Ammon's horn (tissue), 1 donor: ENCODE results near the gene ASB3.
A peak's percentile ranks its signal among the peaks of the same experiment; 100 is the strongest.

Experiments used
- DNase-seq: peaks from one replicate; pipeline ENCODE4 v3.0.0-alpha.2; 2016; ENCODE audit warnings: low spot score

The ASB3 gene

DNA sequence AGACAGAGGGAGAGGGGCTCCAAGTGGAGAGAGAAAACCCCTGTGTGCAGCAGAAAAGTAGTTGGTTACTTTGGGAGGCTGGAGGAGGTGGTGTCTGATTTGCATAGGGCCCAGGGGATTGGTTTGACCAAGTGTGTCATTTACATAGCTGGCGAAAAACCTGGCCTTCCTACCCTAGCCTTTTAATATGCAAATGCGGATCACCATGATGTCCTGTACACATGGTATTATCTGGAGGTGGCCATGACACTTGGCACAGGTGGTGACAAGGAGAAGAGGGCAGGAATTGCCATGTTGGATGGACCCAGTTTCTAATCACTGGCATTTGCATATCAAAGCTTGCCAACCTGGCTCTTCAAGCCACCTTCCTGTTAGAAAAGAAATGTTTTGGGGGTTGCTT is 140.0 kb downstream of the ASB3 start:
- no peak for DNase-seq

DNA sequence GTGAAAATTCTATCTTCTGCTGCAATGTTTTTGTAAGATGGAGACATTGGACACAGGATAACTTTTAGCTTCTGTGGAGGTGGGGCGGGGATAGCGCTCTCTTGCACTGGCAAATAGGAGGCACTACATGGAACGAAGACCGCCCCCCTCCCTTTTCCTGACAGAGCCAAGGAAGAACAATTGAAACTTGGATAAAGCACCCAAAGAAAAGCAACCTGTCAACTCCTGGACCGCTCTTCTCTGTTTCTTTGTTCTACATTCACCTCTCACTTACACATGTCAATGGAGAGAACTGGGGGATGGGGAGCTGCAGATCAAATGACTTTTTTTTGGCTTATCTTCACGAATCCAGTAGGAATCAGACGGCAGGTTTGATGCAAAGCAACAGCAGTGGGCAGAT is 145.5 kb downstream of the ASB3 start:
- no peak for DNase-seq

GRCh38 chr2:53640466-53640865 is 146.3 kb downstream of the ASB3 start:
- no peak for DNase-seq

DNA sequence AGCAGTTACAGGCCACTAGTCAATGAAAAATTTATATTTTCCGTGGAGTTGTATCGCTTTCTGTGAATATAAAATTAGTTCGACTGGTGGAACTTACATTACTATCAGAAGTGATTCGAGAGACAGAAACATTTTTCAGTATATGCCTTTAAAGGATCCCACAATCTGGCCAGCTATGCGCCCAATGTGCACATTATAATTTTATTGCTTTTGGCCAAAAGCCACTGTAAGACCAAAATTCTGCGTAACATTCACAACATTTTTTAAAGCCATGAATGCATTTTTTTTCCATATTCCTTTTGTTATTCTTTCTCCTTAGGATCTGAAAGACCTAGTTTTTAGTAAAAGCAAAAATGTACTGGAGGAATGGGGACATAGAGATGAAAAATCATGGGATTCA is 150.2 kb downstream of the ASB3 start:
- DNase-seq, result no peak

DNA sequence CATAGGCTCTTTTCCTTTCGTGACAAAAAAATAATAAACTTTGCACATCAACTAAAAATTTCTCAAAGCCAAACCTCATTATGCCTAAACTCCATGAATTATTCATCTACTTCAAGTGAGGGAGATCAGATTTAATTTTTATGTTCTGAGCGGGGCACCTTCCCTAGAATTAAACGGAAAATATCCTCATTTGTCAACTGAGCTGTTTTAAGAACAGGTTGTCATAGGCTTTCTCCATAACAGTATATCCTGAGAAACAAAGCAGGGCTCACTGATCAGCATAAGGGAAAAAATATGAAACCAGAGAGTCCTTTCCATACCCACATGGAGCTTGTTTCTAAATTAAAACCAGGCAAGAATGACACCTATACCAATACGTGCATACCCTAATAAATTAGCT is 150.6 kb downstream of the ASB3 start:
- DNase-seq, result no peak

DNA sequence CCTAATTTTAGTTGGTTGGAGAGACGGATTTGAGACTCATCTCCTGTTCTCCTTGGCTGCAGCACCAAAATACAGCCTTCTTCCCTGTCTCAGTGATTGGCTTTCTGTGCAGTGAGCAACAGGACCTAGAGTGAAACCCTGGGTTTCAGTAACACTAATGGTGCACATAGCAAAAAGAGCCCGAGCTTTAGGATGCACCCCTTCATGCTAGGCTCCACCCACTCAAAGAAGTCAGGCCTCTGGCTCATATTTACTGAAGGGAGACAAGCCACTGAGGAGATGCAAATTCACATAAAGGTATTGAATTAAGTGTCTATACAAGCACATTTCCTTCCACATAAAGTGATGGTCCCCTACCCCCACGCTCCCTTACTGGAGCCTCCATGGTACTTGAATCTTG is 151.1 kb downstream of the ASB3 start:
- no peak for DNase-seq

DNA sequence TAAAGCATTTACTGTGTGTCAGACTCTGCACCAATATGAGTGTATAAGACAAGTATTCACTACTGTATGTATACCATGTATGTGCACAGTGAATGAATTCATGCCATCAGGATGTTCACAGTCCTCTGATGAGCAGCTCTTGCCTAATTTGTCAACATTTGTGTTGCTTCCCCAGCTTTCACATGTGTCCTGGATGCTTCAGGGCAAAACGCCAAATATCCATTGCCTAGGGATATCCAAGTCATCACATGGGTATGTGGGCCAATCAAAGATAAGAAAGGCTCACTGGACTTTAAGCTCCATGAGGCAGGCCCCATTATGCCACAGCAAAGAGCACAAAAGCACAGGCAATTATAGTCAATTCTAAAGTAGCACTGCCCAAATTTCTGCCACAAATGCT is 153.3 kb downstream of the ASB3 start:
- DNase-seq, result no peak

DNA sequence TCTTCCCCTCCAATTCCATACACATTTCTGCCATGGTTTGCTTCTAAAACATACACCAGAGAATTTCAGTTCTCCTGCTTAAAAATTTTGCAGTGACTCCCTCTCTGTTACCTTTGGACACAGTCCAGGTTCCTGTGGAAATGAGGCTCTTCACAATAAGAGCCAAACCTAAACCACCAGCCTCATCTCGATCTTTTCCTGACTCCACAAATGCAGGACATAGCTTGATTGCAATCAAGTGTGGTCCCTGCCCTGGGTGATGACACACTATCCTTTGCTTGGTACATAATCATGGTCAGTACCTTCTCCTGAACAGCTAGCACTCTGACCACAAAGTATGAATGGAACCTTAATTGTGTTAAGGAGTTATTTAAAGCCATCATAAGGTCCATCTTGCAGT is 154.0 kb downstream of the ASB3 start:
- no peak for DNase-seq

DNA sequence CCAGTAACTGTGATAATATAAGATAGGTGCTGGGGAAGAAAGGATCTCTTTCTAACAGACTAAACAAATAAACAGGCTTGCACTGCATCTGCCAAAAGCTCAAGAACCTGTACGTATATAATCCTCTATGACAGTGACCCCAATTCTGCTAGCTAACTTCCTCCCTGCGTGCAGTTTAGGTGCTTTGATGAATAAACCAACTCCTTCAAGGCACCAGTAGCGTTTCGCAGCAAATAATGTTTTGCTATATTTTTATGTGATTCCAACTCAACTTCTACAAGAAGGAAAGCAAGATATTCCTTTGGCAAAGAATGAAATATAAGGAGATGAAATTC is 154.7 kb downstream of the ASB3 start:
- DNase-seq, result no peak

DNA sequence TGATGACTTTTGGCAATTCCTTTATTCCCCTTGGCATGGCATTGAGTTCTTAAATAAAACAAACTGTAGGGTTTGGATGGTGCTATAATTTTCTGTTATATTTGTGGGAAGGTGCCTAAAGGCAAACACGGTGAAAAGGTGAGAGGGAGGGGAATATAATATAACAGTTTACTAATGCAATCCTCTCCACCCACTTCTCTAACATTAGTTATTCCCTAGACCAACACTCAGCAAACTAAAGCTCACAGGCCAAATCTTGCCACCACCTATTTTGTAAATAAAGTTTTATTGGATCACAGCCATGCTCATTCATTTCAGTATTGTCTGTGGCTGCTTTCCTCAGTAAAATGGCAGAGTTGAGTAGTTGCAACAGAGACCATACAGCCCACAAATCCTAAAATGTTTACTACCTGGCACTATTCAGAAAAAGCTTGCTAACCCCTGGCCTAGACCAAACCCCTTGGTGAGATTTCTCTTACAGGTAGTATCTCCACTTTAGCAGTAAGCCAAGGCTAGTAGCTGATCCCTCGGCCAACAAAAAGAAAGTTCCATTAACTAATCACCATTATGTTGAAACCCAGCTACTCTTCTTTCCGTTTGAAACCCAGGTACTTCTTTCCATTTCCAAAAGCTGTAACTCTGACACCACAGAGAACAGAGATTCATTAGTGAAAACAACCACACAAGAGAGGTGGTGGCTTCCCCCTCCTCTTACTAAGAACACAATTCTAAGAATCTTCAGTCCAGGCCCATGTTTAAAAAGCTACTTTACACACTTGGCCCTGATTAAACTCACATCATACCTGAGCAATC is 155.2 kb downstream of the ASB3 start:
- no peak for DNase-seq

DNA sequence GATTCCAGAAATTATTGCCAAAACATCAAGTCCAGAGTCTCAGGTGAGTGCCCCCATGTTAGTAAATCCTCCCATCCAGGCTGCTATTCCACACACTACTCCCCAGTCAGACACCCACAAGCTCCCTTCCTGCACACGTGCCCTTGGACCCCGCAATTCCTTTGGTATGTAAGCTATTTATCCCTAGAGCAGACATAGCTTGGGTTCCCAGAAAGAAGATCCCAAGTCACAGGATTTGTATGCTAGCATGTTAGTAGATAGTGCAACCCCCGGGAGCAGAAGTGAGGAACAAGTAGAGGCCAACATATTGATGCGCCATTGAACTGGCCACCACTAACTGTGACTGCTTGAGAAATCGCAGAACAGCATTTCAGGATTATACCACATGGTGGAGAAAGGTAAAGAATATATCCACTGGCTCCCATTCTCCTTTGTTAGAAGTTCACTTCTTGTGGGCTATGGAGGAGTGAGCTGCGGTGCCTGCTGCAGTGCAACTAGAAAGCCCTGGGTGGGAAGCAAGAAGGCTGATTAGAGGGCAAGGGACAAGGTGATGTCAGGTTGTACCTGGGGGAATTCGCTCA is 156.6 kb downstream of the ASB3 start:
- no peak for DNase-seq

DNA sequence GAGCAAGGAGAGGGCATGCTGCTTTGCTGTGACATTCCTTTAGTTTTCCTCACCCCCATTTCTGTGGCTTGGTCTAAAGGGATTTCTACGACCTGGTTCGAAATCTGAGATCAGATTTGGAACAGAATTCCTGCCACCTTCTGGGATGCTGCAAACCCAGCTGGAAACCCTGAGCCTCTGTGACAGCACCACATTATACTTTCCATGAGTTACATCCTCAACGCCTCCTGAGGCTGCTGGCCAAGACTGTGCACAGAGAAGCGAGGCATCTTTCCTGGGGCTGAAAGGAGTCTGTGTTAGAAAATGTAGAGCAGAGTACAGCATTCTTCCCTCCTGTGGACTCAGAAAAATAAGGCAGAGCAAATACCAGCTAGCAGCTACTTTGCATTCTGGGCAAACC is 157.3 kb downstream of the ASB3 start:
- peak; percentile 23 for DNase-seq

GRCh38 chr2:53629001-53629400 is 157.8 kb downstream of the ASB3 start:
- DNase-seq, result no peak

- no peak for DNase-seq
Measured at GRCh38 chr2:53622141-53622540, 164.6 kb downstream of the ASB3 start.

GRCh38 chr2:53620981-53621380 is 165.8 kb downstream of the ASB3 start:
- no peak for DNase-seq
